Iris pigment epithelial cell (primary cell): ENCODE measurements around the gene CENPP.
A peak's percentile ranks its signal among the peaks of the same experiment; 100 is the strongest.

Source experiments
- DNase-seq: peaks from one replicate; pipeline ENCODE4 v3.0.0-alpha.2; 2011; ENCODE audit warnings: low read depth

CENPP gene

DNA sequence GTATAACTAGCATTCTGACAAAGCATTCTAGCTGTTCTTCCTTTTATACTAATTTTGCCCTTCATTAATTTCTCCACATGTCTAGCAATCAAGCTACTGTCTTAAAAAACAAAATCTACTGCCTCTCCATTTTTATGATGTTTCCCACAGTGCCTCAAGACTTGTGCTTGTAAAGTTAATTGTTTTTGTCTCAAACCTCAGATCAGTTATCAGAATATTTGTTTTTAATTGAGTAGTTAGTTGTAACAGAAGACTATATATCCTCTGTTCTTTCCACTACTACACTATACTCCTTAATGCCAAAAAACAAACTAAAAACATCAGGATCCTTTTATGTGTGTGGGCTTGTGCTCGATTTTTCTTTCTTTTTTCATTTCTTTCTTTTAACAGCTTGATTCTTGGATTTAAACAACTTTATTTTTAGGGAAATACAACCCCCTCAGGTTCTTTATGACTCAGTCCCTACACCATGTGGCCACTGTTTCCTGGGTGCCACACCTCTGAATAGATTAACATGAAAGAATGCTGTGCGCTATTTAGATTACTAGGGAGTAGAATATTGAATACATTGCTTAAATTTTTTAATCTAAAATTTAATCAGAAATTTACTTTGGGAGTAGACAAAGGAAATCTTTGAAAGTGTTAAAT is 155.4 kb downstream of the CENPP start:
- peak; percentile 53 for DNase-seq

DNA sequence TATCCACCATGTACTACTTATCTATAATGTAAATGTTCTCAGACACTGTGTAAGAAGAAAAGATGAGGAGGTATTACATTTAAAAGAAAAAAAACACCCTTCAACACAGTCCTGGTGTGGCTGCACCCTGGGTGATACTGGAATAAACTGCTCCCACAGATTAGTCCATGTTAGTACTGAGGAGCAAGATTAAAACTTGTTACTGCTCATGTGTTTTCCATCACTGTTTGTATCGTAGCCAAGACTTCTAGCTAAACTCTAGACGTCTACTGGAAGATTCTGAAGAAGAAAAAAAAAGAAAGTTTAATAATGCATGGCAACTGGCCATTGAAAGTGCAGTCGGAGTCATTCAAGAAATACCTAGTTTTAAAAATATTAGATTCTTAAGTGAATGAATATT is 156.6 kb downstream of the CENPP start, which contains the start of gene ASPN:
TSS of gene ASPN (minus strand) at position 178 of the 400 bp plus-strand sequence.
- peak; percentile 81 for DNase-seq

DNA sequence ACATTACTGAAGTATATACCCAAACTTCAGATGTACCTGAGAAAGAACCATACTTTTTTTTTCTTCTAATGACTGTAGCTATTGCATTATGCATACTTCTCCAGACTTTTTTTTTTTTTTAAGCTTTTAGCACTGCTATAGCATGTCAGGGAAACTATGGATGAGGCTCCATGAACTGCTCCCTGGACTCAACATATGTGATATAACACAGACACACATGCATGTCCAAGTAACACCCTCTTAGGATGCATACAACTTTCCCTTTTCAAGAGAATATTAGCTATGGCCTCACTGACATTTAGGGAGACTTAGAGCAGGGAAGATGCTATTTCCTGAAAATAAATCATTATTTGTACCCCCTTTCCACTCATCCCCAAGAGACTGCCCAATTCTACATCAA is 157.1 kb downstream of the CENPP start:
- no peak for DNase-seq

DNA sequence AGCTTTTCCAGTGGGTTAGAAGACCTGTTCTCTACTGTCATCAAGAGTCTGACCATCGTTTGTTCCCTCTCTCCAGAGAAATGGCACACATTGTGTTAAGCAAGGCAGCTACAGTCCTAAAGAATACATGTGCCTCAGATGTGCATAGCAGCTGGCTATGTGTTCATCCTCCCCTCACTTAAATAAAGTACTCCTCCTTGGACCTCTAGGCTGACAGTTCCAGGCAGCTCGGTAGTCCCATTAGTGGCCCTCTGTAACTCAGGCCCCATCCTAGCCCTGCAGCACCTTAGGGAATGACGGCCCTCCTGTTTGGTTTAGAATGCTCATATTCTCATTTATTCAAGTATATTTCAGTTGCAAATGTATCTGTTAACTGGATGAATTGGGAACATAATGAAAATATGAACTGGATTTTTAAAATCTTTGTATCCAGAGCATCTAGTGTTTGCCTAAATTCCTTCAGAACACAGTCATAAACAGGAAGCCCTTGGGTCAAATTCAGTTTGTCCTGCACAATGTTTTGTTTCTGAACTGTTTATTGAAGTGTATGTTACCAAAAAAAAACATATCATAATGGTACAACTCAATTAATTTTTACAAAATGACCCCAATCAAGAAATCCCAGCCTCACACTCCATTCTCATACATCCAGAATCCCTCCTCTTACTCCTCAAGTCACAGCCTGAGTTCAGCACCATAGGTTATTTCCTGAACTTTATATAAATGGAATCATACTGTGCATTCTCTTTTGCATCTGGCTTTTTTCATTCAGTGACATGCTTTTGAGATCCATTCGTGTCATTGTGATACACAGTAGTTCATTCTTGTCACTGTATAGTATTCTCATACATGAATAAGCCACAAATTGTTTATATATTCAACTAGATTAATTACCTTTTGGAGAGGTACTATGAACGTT is 158.1 kb downstream of the CENPP start:
- peak; percentile 65 for DNase-seq

DNA sequence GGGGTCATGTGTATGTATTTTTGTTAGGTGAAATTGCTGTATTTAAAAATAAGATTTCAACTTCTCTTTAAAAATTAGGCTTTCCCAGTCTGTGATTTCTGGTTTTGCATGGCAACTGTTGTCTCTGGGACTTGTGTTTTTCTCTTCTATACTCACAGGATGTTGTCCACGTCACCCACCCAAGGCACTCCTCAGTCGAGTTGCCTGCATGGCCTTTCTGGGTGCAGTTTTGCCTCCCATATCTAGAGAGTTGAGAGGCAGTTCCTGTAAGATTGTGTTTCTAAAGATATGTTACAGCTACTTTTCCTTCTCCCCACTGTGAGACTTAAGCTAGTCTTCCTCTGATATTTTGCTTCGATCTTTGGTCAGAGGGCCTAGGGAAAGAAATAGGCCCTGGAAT is 158.8 kb downstream of the CENPP start:
- DNase-seq = no peak

DNA sequence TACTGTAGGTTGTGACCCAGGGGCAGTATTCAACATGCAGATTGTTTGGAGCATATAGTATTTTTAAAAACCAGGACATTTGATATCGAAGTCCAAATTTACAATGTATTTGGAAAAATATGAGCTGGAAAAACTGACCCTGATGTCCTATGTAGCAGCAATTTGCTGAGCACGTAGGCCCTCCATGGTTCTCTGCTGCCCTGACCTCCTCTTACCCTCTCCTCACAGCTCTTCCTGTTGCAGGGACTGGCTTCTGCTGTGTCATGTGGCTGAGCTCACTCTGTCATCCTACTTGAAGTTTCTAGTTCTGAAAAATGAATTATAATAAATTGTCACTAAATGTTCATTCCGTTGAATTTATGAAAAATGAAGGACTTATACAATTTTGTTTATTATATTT is 160.6 kb downstream of the CENPP start:
- DNase-seq = no peak

DNA sequence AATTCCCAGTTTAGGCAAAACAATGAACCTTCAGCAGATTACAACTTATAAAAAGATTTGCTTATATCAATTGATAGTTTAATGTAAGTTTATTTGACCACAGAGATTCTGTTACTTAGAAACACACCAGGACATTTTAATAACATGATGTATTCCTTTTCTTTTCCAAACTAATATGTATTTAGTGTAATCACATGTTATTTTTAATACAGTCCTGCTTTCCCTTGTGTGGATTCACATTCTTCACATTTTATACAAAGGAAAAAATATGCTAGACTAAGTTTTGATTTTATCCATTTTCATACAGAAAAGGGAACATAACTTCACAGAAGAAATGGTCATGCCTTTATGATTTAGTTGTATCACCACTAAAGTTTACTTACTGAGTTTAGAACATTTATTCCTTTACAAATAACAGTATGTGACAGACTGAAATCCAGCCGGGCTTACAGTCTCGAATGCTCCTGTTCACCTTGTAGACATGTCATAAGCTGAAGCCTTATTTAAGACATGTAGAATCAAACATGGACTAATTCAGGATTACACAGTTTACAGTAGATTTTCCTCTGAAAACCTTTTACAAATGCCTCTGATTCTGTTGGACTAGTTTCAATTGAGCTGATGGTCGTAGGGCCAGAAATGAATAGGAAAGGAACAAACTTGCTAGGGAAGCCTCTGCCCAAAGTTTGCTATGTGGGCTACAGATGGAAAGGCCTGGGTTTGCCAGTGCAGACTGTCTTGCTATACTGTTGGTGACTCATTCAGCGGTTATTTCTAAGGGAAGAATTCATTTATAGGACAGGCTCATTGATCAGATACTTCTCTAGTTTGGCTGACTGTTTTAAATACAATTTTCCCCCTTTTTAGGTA is 163.2 kb downstream of the CENPP start:
- peak; percentile 54 for DNase-seq

DNA sequence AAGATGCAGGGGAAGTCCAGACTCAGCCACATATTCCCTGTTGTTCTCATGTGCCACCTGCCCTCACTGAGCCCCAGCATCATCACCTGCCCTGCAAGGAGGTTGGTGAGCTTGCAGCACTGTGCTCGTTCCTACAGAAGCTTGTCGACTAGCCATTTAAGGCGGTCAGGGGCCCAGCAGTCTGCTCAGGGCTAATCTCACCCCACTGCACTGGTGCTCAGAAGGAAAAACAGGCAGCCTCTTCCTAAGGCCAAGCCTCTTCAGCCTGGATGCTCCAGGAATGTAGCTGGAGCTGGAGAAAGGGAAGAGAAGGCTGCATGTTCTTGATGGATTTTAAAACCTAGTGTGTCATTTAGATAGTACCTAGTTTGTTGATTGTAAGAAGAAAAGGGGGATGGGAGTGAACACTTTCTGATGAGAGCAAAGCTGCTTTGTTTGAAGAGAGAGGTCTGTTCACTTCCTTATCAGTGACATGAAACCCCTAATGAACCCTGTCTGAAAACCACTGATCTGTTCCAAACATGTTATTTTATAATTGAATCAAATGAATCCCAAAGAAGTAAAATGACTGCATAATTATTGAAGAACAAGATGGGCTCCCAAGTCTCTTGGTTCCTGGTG is 167.1 kb downstream of the CENPP start:
- DNase-seq = no peak

DNA sequence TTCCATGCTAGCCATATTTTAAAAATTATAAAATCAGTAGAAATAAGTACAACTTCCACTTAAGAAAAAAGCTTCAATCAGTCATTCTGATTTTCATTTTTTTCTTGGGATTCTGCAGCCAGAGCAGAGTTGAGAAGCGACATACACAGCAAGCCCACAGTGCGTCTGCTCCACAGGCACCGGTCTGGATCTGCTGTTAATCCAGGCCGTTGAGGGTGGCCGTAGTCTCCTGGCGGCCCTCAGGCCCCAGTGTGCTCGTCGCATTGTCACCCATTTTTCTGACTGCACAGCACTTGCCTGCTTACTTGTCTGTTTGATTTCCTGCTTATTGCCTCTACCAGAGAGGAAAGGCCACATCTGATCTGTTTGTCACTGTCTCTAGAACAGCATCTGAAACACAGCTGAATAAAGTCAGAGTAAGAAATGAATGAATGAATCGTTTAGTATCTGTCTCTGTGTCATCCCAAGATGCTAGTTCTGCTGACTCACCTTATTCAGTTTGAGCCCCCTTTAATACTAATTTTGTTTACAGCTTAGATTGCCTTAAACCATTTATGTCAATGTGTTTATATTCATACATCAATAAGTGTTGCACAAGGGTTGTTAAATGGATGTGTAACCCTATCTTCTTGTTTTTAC is 168.1 kb downstream of the CENPP start:
- no peak for DNase-seq

DNA sequence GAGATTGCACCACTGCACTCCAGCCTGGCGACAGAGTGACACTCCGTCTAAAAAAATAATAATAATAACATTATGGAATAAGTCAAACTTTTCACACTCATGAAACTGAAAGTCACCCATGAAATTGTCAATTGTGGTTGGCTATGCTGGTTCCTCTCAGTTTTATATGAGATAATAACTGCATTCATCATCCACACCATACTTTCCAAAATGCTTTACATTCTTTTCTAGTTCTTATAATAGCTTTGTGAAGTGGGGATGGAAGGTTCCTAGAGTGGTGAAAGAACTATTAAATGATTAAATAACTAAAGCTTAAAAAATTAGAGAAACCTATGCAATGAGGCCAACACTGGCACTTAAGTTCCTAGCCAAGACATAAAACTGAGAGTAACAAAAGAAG is 169.1 kb downstream of the CENPP start:
- DNase-seq = no peak

DNA sequence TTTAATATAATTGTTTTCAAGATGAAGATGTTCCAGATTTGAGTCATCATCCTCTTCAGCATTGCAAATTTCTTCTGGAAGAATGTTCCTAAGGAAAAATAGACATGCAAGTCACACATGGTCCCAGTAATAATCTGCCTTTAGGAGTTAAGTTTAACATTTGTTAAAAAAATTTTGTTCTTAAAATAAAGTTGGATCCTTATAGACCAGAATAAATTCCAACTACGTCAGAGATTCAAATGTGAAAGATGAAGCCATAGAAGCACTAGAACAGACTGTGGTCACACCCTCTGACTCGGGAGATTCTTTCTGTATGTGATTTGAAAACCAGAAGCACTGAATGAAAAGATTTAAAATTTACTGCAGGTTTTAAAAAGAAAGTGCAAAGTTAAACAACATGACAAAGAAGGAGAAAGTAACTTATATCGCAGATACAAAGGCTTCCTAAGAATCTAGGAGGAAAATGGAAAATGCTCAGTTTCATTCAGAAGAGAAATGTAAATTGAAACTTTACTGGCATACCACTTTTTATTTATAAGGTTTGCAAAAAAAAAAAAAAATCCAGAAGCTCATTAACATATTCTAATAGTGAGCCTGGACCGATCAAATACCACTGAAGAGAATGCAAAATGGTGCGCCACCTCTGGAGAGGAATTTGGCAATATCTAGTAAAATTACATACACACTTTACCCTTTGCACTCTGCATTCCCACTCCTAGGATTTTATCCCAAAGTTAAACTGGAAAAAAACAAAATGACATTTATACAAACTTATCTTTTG is 170.8 kb downstream of the CENPP start:
- peak; percentile 54 for DNase-seq

DNA sequence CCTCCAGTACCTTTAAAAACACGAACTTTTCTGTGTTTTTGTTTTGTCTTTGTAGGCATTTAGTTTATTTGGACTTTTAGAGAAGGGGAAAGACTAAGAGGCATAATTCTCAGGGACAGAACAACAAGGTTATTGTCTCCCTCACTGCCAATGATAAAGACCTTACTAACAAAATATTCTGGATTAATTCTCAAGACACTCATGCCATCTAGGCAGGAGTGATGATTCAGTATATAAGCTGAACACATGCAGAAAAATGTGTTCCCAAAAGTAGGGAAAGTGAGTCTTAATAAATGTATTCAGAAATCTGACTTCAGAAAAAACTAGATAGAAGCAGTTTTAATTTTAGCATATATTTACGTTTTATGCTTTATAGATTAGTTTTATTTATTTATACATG is 173.9 kb downstream of the CENPP start:
- no peak for DNase-seq

DNA sequence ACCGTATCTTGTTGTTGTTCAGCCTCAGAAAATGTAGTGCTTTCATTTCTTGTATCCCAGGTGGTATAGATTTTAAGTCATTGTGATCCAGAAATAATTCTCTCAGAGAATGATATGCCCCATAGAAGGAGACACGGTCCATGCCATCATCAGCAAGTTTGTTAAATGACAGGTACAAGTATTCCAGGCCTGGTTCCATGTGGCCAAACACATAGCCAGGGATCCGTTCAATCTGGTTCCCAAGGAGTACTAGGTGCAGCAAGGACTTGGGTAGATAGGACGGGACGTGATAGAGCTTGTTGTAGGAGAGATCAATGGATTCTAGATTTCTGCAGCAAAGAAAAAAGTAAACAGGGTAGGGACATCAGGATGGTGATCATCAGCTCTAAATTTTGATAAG is 175.0 kb downstream of the CENPP start:
- no peak for DNase-seq

DNA sequence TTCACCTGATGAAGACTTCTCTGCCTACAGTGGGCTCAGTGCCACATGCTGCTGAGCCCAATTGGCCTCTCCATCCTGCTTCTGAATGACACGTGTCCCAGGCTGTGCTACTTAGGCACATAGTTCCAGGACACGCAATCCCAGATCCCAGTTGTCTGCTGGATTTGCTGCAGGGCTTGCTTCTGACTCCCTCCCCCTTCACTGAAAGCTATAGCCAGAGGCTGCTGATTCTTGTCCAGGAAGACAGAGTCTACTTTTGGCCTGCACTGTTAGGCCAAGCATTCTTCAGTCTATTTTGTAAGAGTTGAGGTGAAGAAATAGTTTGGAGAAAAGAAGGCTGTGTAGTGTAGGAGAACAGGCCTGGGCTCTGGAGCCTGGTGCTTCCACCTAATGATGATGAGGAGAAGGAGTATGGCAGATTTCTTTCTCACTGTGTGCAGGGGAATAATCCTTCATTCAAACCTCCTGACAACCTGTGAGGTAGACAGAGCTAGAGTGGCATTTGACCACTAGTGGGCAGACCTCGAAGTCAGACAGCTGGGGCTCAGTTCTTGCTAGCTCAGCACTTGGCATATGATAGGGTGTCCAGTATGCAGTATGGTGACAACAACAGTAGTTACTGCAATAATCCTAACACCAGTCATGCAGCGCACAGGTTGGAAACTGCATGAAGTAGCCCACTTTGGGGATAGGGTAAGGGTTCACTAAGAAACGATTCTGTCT is 176.1 kb downstream of the CENPP start:
- peak; percentile 53 for DNase-seq

DNA sequence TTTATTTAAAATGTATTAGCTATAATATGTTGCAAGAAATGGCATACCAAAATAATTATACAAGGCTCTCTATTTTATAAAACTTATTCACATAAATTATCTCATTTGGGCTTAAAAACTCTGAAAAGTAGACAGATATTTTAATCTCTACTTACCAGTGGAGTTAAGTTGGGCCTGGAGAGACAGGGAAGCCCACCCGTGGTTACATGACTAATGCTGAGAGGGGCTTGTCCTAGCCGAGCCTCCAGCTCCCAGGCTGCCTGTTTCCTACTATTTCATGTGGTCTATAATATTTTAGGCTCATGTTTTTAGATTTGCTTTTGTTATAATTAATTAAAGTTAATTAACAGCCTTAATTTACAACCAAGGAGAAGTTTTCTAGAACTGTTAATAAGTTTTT is 177.4 kb downstream of the CENPP start:
- DNase-seq = no peak

DNA sequence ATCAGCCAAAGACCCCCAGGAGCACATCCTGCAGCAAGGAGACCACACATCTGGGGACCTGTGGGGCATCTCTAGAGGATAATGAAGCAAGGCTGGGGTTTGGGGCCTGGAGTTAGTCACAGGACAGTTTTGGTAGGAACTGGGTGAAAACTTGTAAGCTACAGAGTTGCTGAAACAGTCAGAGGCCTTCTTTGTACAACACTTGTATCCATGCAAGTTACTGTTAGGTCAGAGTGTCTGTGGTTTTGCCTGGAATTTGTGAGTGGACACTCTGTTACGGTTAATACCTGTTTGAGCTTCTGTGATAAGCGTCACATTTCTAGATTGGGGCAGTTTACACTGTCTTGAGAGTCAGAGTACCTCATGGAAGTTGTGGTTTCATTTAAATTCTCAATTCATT is 179.1 kb downstream of the CENPP start:
- peak; percentile 68 for DNase-seq

DNA sequence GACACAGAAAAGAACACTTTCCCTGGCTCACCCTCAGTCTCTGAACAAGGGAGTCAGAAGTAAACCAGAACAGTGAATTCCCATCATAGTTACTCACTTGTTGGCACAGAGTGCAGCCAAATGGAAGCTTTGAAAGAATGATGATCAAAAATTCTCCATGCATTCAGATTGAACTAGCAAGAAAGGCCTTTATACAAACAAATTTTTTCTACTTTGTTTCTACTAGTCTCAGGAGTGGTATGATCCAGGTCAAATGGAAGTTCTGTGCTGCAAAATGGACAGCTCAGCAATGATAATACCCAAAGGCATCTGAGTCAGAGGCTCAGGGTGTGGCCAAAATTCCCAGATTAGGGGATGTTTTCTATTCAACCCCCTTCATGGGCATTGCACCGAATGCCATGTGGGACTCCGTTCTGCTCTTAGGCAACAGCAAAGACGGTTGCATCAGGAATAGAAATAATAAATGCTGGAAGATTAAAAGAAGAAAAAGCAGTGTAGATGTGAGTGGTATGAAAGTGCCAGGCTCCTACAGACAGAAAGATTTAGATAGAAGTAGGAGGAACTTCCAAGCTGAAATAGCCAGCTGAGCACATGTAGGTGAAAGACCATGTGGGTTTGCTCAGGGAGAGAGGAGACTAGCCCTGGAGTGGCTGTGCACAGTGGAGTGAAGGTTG is 180.6 kb downstream of the CENPP start:
- DNase-seq = peak; percentile 89

DNA sequence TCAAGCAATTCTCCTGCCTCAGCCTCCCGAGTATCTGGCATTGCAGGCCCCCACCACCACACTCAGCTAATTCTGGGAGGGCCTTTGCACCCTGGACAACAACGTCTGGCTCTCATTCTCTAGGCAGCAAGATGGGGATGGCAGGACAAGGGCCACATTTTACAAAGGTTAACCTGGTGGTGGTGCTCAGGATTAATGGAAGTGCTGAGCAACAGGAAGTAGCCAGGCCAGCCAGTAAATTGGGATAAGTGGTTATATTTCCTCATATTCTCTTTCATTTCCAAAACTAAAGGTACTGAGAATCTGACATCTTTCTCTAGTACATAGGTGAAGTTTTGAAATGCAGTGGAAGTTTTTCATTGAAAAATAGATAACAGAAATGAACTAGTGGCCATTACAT is 181.3 kb downstream of the CENPP start:
- no peak for DNase-seq

DNA sequence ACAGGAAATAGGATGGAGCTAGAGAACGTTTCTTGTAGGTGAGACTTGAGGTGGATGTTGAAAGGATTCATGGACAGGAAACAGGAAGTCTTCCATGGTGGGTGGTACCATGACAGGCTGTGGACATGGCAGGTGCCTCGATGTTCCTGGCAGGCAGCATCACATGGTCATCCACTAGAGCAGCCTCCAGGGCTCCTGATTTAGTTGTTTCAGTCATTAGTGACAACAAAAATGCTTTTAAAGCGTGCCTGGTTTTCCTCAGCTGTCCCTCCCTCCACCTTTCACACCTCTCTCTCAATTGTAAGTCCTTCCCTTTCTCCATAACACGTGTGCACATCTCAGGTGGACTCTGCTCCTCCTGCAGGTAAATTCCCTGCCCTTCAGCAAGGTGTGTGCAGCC is 181.7 kb downstream of the CENPP start:
- no peak for DNase-seq
